GM19193 (cell line): ENCODE results near the gene ATAD3C.

Experiments used
- POLR2A ChIP-seq: IDR thresholded peaks from 4 replicates; pipeline ENCODE4 v1.6.1; 2011; ENCODE audit not compliant: insufficient read depth, insufficient read length; ENCODE audit errors: extremely low read depth

Gene ATAD3C

GRCh38 chr1:1427106-1427819 is 22.2 kb upstream of the ATAD3C start:
- TF ChIP-seq POLR2A, result no peak

- no peak for TF ChIP-seq POLR2A
Observed at GRCh38 chr1:1427820-1428148, 21.7 kb upstream of the ATAD3C start.

DNA sequence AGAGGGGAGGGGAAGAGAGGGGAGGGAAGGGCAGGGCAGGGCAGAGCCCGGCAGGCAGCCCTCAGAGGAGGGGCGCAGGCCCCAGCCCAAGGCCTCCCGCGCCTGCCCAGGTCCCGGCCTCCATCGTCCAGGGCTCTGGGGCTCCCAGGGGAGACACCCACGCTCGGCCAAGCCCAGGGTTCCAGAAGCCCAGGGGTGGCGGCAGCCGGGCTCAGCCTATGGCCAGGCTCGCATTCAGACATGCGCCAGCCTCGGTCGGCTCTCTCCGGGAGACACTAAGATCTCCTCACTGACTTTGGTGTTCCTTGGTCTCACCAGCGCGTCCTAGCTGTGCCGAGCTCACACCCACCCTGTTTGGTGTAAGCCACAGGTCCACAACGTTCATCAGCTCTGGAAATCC is 21.3 kb upstream of the ATAD3C start:
- no peak for TF ChIP-seq POLR2A

DNA sequence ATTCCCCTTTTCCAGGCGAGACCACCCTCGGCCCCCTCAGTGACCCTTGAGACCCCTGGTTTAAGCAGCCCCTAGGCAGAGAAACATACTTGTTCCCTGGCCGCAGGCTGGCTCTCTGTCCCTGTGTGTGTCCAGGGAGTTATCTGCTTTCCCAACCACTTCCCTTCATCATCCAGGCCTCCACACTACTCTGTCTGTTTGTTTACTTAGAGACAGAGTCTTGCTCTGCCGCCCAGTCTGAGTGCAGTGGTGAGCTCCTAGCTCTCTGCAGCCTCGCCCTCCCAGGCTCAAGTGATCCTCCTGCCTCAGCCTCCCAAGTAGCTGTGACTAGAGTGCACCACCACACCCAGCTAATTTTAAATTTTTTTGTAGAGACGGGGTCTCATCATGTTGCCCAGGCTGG is 19.8 kb upstream of the ATAD3C start:
- no peak for TF ChIP-seq POLR2A

DNA sequence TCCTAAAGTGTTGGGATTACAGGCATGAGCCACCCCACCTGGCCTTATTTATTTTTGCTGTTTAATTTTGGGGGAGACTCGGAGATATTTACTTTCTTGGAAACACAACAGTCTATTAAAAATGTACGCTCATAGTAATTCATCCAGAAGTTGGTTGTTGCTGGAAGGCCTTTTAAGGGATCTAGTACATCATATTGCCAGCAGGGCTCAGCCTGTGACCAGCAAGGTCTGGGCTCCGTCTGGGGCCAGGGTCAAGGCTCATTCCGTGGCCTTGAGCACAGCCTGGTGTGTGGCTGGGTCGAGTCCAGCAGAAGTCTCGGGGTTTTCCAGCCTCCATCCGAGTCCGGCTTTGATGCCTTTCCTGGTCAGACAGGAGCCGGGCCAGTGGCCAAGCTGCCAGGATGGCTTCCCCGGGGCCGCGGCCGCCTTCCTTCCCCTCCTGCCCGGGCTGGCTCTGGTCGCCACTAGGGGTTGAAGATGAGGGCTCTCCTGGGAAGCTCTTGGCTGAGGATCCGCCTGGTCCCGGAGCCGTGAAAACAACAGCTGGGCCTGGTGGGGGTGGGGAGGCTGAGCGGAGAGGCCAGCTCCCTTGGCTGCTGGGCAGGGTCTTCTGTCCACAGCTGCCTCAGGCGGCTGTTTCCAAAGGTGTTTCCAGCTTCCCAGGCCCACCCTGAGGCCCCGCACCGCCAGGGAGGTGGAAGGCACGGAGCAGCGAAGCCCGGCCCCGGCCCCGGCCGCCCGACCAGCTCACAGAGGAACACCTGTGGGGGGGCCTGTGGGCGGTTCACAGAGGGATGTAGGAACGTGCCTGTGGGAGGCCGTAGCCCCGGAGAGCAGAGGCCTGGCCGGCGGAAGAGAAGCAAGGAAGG is 19.1 kb upstream of the ATAD3C start:
- TF ChIP-seq POLR2A, result no peak

GRCh38 chr1:1430992-1431844 is 18.3 kb upstream of the ATAD3C start:
- TF ChIP-seq POLR2A, result no peak

- no peak for TF ChIP-seq POLR2A
Observed at GRCh38 chr1:1431845-1432273, 17.6 kb upstream of the ATAD3C start.

DNA sequence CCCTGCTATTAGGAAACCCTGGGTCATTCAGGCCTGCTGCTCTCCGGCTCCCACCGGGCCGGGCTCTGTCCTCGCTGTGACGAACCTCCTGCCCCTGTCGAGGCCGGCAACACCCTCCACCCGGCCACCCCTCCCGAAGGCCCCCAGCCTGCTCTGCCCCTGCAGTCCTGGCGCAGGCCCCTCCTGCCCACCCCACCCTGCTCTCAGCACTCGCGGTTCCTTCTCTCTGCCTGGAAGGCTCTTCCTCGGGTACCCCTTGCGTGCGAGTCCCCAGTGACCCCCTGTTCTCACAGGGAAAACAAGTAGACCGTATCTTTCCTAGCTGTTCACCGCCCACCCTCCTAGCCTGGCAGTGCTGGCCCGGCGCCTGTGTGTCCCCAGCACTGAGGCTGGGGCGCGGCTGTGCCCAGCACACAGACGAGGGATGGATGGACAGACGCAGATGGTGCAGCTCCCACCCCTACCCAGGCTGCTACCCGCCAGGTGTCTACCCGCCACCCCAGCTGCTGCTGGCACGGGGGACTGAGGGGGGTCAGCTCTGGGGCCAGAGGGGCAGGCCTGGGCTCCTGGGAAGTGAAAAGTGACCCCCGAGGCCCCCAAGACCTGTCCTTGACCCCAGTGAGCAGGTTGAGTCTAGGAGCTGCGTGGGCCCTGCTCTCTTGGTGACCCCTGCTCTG is 17.1 kb upstream of the ATAD3C start:
- TF ChIP-seq POLR2A, result no peak

DNA sequence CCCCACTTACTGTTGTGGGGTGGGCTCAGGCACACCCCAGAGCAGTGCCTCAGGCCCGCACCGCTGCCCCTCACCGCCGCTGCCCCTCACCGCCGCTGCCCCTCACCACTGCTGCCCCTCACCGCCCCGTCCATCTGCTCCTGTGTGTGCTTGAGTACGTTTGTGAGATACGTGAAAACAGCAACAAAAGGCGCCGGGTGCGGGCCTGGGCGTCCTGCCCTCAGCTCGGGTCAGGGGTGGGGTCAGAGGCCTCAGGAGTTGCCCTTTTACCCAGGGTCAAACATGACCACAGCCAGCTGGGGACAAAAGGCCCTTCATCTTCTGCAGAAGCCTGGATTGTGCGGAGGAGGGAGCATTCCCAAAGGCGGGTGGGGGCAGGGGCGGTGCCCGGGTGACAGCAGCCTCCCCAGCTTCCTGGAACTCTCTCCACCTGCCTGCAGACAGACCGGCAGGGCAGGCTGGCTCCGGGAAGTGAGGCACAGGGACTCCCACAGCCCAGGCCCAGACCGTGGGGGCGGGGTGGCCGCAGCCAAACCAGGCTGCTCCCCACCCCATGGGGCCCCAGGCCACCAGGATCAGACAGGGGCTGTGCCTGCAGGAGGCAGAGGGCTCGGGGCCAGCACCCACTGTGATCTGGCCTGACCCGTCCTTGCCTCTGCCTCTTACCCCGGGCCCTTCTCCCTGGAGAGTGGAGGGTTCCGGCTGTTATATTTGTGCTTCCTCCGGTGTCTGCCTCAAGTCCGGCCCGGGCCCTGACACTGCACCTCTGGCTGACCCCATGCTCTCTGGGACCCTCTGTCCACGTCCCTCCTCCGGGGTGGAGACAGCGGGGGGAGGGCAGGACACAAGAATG is 16.3 kb upstream of the ATAD3C start:
- TF ChIP-seq POLR2A, result no peak

DNA sequence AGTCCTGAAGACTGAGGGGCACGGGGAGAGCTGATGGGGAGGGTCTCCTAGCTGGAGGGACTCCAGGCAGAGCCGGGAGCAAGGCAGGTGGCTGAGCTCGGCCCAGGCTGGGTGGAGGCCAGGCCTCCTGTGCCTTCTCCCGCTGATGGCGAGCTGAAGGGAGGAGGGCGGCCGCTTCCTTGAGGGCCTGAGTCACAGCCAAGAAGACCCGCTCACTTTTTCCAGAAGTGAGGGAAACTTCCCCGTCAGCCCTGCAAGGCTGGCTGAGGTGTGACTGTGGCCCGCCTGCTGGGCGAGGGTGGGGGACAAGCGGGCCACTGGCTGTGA is 15.7 kb upstream of the ATAD3C start:
- no peak for TF ChIP-seq POLR2A

DNA sequence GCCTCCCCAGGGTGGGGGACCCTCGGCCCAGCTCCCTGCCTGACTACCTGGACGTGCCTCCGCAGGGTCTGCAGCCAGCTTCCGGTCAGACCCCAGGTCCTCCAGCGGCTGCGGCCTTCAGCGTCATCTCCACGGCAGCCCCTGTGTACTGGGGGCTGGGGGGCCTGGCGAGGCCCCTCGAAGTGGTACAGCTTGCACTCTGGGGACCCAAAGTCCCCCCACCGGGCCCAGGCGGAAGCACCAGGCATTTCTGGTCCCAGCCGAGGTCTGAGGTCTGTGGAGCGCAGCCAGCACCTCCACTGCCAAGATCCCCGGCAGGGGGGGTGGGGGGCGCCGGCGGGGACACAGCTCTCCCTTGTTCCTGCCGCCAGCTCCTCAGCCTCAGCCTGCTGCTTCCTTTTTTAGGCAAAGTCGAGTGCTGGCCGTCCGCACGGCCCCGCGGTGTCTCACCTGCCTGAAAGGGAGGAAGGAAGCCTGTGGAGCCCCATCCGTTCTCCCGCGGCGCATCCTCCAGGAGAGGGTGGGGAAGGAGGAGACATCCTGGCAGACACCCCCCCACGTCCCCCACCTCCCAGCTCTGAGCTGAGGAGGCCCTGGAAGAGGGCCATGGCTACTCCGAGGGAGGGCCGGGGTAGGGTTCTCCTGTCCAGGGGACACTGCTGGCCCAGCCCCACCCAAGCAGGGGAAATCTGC is 15.2 kb upstream of the ATAD3C start:
- no peak for TF ChIP-seq POLR2A

DNA sequence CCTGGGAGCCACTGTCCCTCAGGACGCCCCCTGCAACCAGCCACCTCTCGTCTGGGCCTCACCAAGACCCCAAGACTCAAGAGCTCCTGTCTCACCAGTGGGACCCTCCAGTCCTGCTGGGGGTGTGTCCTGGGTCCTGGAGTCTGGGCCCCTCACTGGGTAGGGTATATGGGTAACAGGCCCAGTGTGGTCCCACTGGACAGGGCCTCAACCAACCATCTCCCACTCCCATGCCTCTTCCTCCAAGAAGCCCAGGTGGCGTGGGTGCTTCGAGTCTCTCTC is 14.7 kb upstream of the ATAD3C start:
- no peak for TF ChIP-seq POLR2A

DNA sequence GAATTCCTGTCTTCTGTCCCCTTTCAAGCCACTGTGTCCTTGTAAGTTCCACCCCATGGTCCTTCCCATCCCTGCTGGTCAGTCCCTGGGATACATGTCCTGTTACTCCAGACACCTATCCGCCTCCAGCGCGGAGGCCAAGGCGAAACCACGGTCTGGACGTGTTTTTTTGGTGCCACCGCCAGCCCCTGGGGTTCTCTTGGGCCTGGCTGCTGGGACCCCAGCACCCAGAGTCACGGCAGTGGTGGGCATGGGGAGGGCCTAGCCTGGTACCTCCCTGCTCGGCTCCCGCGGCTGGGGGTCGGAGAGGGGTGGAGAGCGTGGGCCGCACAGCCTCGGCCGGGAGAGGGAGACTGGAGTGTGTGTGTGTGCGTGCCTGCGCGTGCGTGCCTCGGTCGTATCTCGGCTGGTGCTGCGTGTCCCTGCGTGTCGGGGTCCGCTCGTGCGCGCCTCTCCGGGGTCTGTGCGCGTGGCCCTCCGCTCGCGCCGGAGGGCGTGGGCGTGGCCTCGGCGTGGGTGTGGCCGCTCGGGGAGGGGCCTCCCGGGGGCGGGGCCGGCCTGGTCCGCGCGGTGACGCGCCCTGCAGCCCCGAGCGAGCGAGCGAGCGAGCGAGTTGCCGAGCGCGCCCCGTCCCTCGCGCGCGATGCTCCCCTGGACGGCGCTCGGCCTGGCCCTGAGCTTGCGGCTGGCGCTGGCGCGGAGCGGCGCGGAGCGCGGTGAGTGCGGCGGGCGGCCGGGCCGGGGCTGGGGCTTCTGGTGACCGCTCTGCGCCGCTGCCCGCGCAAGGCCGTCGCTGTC is 14.2 kb upstream of the ATAD3C start, which contains the start of gene VWA1:
VWA1 (plus strand) TSS at position 585 of the 798 bp plus-strand sequence; CDS start at position 644, 59 bp downstream.
- TF ChIP-seq POLR2A, result no peak
